ENCODE data around the gene ZNF628.
A peak's percentile ranks its signal among the peaks of the same experiment; 100 is the strongest.
"Not testable (repeated sequence)": the region's sequence is repeated elsewhere in the genome, so short reads cannot be mapped to it uniquely, and the experiment has no call there.

The ZNF628 gene

DNA sequence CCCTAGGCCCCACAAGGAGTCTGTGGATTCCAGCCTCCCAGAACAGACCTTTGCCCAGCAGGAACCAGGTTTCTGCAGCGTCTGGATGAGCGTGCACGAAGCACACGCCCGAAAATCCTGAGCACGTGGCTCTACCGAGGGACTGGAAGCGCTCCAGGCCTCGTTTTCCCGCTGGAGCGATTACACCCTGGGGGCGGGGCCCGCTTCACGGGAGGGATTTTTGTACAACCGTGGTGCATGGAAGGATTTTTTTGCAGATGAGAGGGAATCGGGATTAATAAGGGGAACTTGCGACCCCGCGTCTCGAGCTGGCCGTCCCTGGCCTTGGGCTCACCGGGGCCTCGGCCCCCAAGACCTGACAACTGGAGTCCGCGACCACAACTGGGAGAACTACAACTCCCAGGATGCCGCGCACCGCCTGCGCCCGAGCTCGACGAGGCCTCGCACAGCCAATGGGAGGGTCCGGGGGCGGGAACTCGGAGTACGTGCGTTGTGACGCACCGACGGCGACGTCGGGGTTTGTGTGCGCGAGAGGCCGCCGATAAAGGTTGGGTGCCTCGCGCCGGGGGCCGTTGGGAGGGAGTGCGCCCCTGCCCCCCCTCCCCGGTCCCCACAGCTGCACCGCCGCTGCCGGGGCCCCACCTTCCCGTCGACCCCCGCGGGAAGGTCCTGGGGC is at the start of gene ZNF628:
ZNF628 (plus strand) TSS at position 518 of the 676 bp plus-strand sequence. CDS start 3,294 bp downstream, outside the sequence.
- DNase-seq, result peak; percentile 99

DNA sequence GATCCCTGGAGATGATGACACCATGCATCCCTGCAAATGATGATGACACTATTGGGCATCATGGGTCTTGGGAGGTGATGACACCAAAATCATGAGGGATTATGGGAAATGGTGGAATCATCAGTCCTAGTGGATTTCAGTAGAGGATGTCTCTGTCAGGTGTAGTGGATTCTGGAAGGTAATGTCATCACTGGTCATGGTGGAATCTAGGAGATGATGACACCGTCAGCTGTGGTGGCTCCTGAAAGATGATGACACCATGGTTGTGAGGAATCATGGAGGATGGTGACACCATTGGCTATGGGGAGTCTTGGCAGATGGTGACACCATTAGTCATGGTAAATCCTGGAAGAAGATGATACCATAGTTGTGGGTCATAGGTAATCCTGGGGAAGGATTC is 45.2 kb upstream of the ZNF628 start:
- no peak for DNase-seq

DNA sequence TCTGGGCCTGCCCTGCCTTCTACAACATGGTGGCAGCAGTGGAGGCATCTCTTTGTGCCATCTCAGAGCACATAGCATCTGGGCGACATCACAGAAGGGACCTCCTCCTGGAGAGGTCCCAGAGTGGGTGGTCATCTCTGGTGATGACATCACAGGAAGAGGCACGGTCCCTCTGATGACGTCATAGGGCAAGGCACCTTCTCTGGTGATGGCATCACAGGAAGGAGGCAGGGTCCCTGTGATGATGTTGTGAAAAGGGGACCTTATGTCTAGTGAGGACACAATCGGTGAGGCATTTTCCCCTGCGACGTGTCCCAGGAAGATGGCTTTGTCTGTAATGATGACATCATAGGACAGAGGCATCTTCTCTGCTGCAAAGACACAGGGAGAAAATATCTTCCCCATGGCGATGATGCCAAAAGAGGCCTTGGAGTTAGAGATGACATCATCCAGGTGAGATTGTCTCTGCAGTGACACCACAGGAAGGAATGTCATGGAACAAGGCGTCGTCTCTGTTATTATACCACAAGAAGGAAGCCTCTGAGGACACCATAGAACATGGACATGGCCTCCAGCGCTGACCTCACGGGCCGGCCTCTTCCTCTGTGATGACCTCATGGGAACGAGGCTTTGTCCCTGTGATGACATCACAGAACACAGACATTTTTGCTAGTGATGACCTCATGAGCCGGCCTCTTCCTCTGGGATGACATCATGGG is 44.0 kb upstream of the ZNF628 start:
- no peak for DNase-seq

DNA sequence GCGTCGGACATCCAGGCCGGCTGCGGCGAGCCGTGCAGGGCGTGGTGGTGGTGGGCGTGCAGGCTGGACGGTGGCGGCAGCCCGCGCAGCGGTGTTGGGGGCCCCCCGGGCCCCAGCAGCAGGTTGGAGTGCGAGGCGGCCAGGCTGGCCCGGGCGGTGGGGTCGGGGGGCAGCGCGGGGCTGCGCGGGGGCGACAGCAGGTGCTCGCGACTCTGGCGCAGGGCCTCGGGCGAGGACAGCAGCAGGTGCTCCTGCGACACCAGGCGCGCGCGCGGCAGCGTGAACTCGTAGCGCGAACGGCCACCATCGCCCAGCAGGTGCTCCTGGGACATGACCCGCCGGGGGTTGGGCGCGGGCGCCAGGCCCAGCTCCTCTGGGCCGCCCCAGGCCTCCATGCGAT is 43.1 kb upstream of the ZNF628 start:
- DNase-seq, result no peak

DNA sequence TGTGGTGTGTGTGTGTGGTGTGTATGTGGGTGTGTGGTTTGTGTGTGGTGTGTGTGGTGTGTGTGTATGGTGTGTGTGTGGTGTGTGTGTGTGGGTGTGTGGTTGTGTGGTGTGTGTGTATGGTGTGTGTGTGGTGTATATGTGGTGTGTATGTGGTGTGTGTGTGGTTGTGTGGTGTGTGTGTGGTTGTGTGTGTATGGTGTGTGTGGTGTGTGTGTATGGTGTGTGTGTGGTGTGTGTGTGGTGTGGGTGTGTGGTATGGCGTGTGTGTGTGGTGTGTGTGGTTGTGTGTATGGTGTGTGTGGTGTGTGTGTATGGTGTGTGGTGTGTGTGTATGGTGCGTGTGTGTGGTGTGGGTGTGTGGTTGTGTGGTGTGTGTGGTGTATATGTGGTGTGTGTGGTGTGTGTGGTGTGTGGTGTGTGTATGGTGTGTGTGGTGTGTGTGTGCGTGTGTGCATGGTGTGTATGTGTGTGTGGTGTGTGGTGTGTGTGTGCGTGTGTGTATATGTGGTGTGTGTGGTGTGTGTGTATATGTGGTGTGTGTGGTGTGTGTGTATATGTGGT is 42.0 kb upstream of the ZNF628 start:
- DNase-seq, result no peak

DNA sequence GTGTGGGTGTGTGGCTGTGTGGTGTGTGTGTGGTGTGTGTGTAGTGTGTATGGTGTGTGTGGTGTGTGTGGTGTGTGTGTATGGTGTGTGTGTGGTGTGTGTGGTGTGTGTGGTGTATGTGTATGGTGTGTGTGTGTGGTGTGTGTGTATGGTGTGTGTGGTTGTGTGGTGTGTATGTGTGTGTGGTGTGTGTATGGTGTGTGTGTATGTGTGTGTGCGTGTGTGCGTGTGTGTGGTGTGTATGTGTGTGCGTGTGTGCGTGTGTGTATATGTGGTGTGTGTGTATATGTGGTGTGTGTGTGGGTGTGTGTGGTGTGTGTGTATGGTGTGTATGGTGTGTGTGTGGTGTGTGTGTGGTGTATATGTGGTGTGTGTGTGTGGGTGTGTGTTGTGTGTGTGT is 41.4 kb upstream of the ZNF628 start:
- DNase-seq, result no peak

DNA sequence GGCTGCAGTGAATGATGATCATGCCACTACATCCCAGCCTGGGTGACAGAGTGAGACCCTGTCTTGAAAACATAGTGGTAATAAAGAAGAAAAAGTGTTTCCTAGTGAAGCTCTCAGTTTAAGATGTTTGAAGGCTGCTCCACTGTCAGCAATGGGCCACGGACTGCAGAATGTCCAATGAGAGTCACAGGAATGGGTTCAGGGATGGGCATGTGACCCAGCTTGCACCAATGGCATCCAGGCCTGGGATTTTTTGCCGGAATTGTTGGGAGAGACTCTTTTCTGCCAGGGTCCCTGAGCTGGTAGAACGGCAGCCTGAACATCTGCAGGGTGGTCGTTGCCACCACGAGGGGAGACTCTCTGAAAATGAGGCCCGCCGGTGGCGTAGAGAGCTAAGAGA is 39.6 kb upstream of the ZNF628 start:
- DNase-seq, result no peak

DNA sequence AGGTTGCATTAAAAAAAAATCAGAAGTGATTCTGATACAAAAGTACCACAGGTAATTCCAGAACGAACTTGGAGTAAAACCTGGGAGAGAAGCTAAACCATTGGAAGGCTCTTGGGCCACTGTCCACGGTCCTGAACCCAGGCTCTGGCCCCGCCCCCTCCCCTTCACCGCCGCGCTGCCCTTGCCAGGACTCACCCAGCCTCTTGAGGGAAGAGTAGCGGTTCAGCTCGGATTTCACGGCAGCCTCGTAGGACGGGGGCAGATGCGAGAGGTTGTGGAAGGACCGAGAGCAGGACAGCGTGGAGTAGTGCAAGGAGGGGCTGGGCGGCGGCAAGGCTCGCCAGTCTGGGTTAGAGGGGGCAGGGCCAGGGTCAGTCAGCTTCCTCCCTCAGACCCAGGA is 39.0 kb upstream of the ZNF628 start:
- peak; percentile 26 for DNase-seq

DNA sequence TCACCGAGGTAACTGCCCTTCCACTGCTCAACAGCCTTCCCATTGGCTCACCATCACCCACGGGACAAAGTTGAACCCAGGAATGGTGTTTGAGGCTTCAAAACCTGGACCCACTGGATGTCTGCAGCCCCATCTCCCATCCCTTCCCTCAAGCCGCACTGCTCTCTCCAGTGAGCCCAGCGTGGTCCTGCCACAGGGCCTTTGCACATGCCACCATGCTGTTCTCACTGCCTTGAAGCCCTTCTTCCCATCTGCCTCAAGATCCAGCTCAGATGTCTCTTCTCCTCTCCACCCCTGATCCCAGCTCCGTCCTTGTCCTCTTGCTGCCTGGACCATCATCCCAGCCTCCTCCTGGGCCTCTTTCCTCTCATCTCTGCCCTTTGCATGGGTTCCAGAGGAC is 37.4 kb upstream of the ZNF628 start:
- DNase-seq, result no peak

DNA sequence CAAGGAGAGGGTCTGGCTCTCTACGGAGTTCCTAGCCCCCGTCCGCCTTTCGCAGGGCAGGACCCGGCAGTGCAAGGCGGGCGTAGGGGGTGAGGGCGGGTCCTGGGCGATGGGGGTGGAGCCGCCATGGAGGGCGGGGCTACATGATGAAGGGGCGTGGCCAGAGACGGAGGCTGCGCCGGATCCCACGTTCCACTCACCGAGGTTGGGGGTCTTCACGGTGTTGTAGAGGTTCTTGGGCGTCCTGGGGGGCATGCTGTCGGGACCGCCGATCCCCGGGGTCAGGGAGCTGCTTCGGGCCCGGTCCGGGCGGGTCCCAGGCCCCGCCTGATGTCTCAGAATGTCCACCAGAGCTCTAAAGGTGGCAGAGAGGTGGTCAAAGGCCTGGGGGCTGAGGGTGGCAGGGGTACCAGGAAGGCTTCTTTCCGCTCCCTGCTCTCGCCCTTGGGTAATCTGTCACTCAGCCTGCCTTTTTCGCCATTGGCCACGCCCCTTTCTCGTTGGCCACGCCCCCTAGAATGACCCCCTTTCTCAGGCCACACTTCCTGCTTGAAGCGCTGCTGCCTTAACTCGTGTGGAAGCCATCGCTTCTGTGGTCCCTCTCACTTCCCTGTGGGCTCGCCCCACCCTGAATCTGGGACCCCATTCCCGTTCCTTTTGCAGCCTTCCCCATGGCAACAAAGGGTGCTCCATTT is 35.9 kb upstream of the ZNF628 start:
- no peak for DNase-seq

DNA sequence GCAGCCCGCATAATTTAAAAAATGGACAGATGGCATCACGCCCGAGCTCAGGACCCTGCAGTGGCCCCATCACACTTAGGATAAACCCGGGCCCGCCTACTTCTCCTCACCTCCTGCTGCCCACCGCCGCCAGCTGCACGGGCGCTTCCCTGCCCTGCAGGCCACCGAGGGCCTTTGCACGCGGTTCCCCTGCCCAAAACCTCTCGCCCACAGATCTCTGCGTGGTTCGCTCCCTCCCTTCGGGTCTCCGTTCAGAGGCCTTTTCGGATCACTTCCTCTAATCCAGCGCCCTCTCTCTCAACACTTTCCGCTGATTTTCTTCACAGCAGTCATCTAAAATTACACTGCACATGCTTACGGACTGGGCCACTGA is 35.1 kb upstream of the ZNF628 start:
- DNase-seq, result no peak

DNA sequence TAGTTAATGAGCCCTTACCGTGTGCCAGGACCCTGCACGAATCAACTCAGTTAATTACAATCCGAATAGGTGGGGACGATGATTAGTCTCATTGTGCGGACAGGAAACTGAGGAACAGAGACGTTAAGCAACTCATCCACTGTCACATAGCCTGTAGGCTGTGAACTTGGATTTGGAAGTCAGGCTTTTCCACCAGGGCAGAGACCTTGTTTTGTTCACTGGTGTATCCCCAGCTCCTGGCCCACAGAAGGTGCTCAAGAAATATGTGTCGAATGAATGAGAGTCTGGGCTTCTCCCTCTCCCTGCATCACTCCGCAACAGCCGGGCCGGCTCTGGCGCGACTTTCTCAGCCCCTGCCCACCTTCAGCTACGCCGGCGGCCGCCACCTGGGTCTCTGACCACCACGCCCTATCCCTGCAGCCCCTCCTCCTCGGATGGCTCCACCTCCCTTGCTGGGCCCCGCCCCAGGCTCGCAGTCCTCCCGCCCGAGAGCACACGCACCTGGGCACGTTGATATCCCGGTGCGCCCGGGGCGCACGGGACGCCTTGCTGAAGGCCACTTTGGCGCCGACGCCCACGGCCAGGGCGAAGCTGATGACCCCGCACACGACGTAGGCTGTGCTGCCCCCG is 34.6 kb upstream of the ZNF628 start:
- DNase-seq, result no peak

DNA sequence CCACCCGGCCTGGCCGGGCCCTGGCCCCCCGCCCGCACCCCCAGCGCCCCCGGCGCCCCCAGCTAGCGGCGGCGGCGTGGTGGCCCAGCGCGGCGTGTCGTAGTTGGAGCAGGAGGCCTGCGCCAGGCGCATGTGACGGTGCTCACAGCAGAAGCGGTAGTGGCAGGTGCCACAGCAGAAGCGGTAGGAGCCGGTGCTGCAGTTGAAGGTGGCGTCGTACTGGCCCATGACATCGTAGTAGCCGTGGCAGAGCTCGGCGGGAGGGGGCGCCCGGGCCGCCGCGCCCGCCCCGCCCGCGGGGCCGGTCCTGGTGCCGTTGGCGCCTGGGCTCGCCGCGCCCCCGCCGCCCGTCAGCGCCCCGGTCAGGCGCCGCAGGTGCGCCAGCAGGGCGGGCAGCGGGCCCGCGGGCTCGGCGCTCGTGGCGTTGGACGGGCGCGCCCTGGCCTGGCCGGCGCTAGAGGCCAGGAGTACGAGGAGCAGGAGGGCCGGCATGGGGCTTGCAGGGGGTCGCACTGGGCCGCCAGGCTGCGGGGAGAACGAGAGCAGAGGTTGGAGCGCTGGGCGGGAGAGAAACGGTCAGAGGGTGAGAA is 34.0 kb upstream of the ZNF628 start:
- DNase-seq, result no peak

DNA sequence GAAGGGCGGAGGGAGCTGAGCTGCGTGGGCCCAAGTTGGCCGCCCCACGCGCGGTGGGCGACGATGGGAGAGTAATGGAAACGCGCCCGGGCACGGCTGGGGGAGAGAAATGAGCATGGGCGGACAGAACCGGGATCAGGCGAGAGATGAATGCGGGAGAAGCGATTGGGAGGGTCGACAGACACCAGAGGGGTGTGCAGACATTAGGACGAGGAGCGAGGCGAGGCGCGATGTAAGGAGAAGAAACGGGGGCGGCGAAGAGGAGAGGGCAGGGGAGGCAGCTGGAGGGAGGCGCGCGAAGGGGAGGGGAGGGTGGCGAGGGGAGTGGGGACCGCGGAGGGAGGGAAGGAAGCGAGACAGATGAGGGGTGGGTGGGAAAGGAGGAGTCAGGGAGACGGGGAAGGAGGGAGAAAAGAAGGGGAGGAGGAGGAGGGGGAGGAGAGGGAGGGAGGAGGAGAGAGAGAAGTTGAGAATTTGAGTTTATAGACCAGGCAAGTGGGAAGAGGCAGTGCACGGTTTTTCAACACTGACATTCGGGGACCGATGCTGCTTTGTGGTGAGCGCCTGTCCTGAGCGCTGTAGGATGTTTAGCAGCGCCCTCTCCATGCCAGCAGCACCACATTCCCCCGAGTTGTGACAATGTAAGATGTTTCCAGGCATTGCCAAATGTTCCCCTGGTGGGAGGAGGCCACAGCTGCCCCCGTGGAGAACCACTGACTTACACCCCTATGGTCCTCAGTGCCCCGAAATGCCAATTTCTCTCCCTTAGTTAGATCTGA is 33.2 kb upstream of the ZNF628 start, which contains the start of gene SHISA7:
SHISA7 (minus strand) TSS at position 256 of the 779 bp plus-strand sequence. CDS start 437 bp downstream, outside the sequence.
- no peak for DNase-seq

DNA sequence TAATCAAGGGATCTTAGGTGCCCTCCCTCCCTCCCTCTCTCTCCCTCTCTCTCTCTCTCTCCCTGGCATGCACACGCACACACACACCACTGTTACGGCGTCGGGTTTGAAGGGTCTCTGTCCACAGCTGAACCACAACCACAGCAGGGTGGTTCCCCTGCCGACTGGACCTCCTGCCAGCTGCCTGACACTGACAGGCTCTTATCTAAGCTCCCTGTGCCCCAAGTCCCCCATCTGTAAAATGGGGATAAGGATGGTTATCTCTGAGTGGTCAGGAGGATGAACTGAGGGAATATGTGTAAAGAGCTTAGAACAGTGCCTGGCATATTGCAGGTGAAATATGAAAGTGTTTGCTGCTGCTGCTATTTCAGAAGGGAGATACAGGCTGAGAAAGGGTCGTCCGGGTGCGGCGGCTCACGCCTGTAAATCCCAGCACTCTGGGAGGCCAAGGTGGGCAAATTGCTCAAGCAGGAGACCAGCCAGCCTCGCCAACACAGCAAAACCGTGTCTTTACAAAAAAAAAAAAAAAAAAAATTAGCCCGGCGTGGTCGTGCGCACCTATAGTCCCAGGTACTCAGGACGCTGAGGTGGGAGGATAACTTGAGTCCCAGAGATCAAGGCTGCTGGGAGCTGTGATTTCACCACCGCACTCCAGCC is 32.5 kb upstream of the ZNF628 start:
- no peak for DNase-seq

DNA sequence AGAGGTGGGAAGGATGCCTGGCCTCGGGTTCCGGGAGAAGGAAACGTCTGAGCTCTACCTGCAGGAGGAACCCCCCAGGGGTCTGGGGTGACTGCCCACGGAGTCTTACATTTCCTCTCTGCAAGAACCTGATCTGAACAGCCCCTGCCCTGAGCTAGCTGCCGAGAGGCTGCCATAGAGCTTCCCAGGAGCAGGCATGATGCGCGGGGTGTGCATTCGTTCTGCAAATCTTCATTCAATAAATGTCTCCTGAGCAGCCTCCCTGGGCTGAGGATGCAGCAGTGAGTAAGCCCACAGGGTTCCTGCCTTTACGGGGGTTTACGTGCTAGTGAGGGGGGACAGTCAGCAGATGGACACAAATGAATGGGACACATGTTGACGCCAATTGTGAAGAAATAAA is 31.8 kb upstream of the ZNF628 start:
- no peak for DNase-seq

DNA sequence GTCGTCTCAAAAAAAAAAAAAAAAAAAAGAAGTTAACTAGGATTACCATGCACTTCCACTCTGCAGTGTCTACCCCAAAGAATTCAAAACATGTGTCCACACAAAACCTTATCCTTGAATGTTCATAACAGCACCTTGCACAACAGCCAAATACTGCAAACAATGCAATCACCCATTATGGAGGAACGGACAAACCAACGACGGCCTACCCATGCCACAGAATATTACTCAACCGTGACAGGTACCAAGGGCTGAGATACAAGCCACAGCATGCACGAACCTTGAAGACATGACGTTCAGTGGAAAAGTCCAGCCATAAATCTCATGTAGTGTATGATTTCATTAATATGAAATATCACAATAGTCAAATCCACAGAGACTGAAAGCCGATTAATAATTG is 30.4 kb upstream of the ZNF628 start:
- DNase-seq, result no peak

DNA sequence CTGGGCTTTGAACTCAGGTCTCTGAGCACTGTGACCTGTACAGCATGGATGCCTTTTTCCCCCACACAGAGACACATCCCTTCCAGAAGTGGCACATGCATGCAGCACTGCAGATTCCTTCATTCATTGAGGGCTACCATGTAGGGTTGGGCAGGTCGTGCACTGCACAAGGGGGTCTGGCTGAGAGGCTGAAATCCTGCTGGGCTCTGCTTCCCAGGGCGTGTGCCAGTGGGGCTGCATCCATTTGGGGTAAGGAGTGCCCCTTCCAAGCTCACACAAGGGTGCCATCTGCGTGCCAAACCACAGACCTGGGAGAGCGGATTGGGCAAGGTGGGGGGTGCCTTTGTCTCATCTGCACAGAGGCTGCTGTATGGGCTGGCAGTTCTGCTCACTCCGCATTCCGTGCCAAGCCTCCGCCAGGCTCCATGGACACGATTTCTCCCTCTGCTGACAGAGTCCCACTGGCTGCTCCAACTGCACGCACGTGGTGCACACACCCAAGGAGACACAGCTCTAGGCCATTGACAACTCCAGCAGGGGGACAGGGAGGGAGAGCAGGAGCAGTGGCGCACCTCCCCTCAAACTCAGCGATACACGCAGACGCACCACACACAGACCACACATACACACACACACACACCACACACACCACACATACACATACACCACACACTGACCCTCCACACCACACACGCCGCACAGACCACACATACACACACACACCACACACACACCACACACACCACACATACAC is 28.8 kb upstream of the ZNF628 start:
- no peak for DNase-seq

DNA sequence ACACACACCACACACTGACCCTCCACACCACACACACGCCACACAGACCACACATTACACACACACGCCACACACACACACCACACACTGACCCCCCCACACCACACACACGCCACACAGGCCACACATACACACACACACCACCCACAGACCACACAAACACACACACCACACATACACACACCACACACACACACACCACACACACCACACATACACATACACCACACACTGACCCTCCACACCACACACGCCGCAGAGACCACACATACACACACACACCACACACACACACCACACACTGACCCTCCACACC is 28.3 kb upstream of the ZNF628 start:
- DNase-seq, result not testable (repeated sequence)

DNA sequence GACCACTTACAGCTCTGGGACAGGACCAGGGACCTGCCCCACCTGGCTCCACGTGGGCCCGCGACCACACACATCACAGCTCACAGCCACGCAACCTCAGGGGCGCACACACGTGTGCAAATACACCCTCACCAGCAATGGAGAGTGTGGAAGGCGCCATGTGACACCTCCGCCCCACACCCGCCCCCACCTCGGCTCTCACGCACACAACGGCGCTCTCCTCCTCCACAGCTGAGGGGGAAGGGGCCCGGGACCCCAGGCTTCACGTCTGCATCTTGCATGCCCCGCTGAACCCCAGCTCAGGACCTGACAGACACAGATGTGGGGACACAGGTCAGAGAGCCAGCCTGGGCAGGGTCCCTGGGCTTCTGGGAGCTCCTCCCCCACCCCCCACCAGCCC is 26.9 kb upstream of the ZNF628 start:
- DNase-seq, result no peak
